NOMO-1 treated with DMSO at 0.1 percent for 48 hours (cell line): ENCODE results near the gene KLHDC10.
A peak's percentile ranks its signal among the peaks of the same experiment; 100 is the strongest.
"Not testable (repeated sequence)": the region's sequence is repeated elsewhere in the genome, so short reads cannot be mapped to it uniquely, and the experiment has no call there.

Experiments
- DNase-seq: peaks from one replicate; lab custom pipeline; 2025; ENCODE audit not compliant: unreplicated experiment; lab: John Stamatoyannopoulos, UW

KLHDC10 gene

GRCh38 chr7:130069978-130070860 lies at the start of gene KLHDC10:
TSS of gene KLHDC10 (plus strand) at chr7:130070534. CDS start at chr7:130070644, 110 bp downstream.
- peak; percentile 91 for DNase-seq

- no peak for DNase-seq
Observed at GRCh38 chr7:130021105-130021834, 49.1 kb upstream of the KLHDC10 start.

- DNase-seq = no peak
Observed at GRCh38 chr7:130022115-130022514, 48.2 kb upstream of the KLHDC10 start.

GRCh38 chr7:130022623-130023175 lies 47.6 kb upstream of the KLHDC10 start:
- no peak for DNase-seq

GRCh38 chr7:130024390-130024789 lies 45.9 kb upstream of the KLHDC10 start:
- DNase-seq = no peak

- DNase-seq = no peak
Observed at GRCh38 chr7:130032698-130033097, 37.6 kb upstream of the KLHDC10 start.

- no peak for DNase-seq
Observed at GRCh38 chr7:130037703-130038102, 32.6 kb upstream of the KLHDC10 start.

- DNase-seq = no peak
Observed at GRCh38 chr7:130040576-130040975, 29.8 kb upstream of the KLHDC10 start.

- no peak for DNase-seq
Observed at GRCh38 chr7:130047831-130048230, 22.5 kb upstream of the KLHDC10 start.

- DNase-seq = no peak
Observed at GRCh38 chr7:130048906-130049305, 21.4 kb upstream of the KLHDC10 start.

- DNase-seq = not testable (repeated sequence)
Observed at GRCh38 chr7:130052250-130052649, 18.1 kb upstream of the KLHDC10 start.

GRCh38 chr7:130055198-130055597 lies 15.1 kb upstream of the KLHDC10 start:
- DNase-seq = not testable (repeated sequence)

- no peak for DNase-seq
Observed at GRCh38 chr7:130062246-130062645, 8.1 kb upstream of the KLHDC10 start.

- peak; percentile 17 for DNase-seq
Observed at GRCh38 chr7:130063036-130063435, 7.3 kb upstream of the KLHDC10 start.

GRCh38 chr7:130064580-130064926 lies 5.8 kb upstream of the KLHDC10 start:
- DNase-seq = not testable (repeated sequence)

- DNase-seq = no peak
Observed at GRCh38 chr7:130065500-130066152, 4.7 kb upstream of the KLHDC10 start.

GRCh38 chr7:130069179-130069977 lies 956 bp upstream of the KLHDC10 start:
- no peak for DNase-seq

- DNase-seq = peak; percentile 31
Observed at GRCh38 chr7:130070861-130071622, 708 bp downstream of the KLHDC10 start.

GRCh38 chr7:130071701-130072622 lies 1.6 kb downstream of the KLHDC10 start:
- DNase-seq = peak; percentile 58
